Heart right ventricle (tissue), 16 donors: Measurements from ENCODE around the gene GLI1. TPM values are rescaled to one million over a fixed set of nuclear protein-coding genes. Genes with fewer than 3 reads are reported as not detected.

ENCODE experiments used
- ATAC-seq, 8 donors: fragments of 200-7000 bp; cut with Tn5 transposase; one replicate each; pipeline ENCODE4 v1.9.1; 2020; ENCODE audit warnings: mild to moderate bottlenecking in 8 of 8, moderate library complexity in 8 of 8, moderate number of reproducible peaks in 1 of 8
- DNase-seq, 2 donors: peaks; one replicate each; pipeline ENCODE4 v3.0.0-alpha.2; 2020
- H3K27ac ChIP-seq, 10 donors: fragments of 200-600 bp; sonication (generic) in 2 of 10; one replicate each; pipeline versions ENCODE4 v1.5.0 to v1.8.0; 2020 to 2022; ENCODE audit warnings: mild to moderate bottlenecking in 3 of 10
- H3K27me3 ChIP-seq, 7 donors: fragments of 200-600 bp; one replicate each; pipeline ENCODE4 v1.8.0; 2021 to 2022; ENCODE audit warnings: mild to moderate bottlenecking in 2 of 7
- H3K36me3 ChIP-seq, 9 donors: fragments of 200-600 bp; sonication (generic) in 1 of 9; one replicate each; pipeline versions ENCODE4 v1.5.0 to v1.8.0; 2020 to 2022; ENCODE audit warnings: mild to moderate bottlenecking in 2 of 9
- H3K4me1 ChIP-seq, 9 donors: fragments of 200-600 bp; sonication (generic) in 1 of 9; one replicate each; pipeline versions ENCODE4 v1.5.0 to v1.8.0; 2020 to 2022; ENCODE audit warnings: mild to moderate bottlenecking in 4 of 9
- H3K4me3 ChIP-seq, 10 donors: fragments of 200-600 bp; sonication (generic) in 2 of 10; one replicate each; pipeline versions ENCODE4 v1.5.0 to v1.8.0; 2020 to 2022; ENCODE audit warnings: mild to moderate bottlenecking in 7 of 10, moderate library complexity in 2 of 10
- H3K9me3 ChIP-seq, 11 donors: fragments of 200-600 bp in 10 of 11; sonication (generic) in 2 of 11; one replicate each; pipeline versions ENCODE4 v1.5.0 to v1.8.0; 2013 to 2022; ENCODE audit warnings: mild to moderate bottlenecking in 2 of 11, control low read depth in 1 of 11, moderate library complexity in 1 of 11
- CTCF ChIP-seq, 9 donors: fragments of 200-600 bp; sonication (generic) in 2 of 9; IDR thresholded peaks; one replicate each; pipeline versions ENCODE4 v1.5.0 to v1.8.0; 2021 to 2022; ENCODE audit warnings: antibody characterized with exemption in 9 of 9, mild to moderate bottlenecking in 5 of 9, moderate library complexity in 1 of 9
- WGBS, 2 donors: extraction: QIAGEN DNeasy Blood & Tissue Kit; methylation state at CpG; one replicate each; pipeline ENCODE4 v1.1.7; 2013; ENCODE audit warnings: inconsistent platforms in 1 of 2; 5-methylcytosine and 5-hydroxymethylcytosine counted together
- intact Hi-C, 10 donors: fragments of 100-400 bp; cut with DNase I; formaldehyde crosslinking; loops; one replicate each; pipeline versions ENCODE4 v1.11.1 to v1.14.2; 2022
- polyA plus RNA-seq, 2 donors: library from polyadenylated mRNA; stranded (reverse); fragments of 200-250 nt; gene quantifications; one replicate each; pipeline ENCODE4 v1.2.3, GENCODE V29; 2013
- total RNA-seq, 10 donors: library from RNA; stranded (reverse); fragmentation: NEBNext Ultra II Directional in 3 of 10; extraction: Animal tissue kit (Norgen Biotek cat#: 25700) in 3 of 10; gene quantifications; one replicate each; pipeline versions ENCODE4 v1.2.1 to v1.2.4, GENCODE V29; 2021 to 2023
- donor health status: Arrhythmogenic right ventricular cardiomyopathy.
- donor health status: ischemic (EF 13 %, LVEDD 7.1; RV severe dilation, severe dysfunction).
- donor health status: healthy with polysubstance abuse.
- donor health status: DM: no; HTN: yes; CAD: no.
- donor health status: DM: no; HTN: no; CAD: no.
- donor health status: ischemic (EF 25% LVEDD 6.9; RV normal size, moderate dysfunction).
- donor health status: ischemic (EF 25% LVEDD 5.7; RV mildly dilated, moderate dysfunction).
- donor health status: healthy.
- donor health status: DM: yes; HTN: yes; CAD: no.
- donor health status: Ischemic cardiomyopathy.
- donor health status: ischemic (EF 35%, LVEDD 5.7; RV mildly dilated, moderate dysfunction).
- donor health status: nonischemic (EF 11% LVEDD 7.7; RV severe dilation, severe dysfunction).
- donor health status: DM: yes; HTN: yes; CAD: no.
- donor health status: PGD.
- donor health status: ischemic (EF 29% LVEDD 5.4; RV normal size, mild dysfunction).
- donor health status: nonischemic (EF 23%, LVEDD 6.1; RV moderate dilation, normal function).

Gene GLI1
- total and polyA plus RNA-seq, 12 donors = 0.12 to 1.2 (median 0.59) TPM

GRCh38 chr12:57465747-57466505 is 6.3 kb downstream of the GLI1 start:
- no peak for DNase-seq
- Histone ChIP-seq H3K36me3 (peaks cover 0 to 23% (median 0%) of the 10 kb centered on the region in 9 donors), H3K4me1 (peaks cover 2 to 20% (median 12%) of the 10 kb centered on the region in 9 donors), H3K9me3 (no peaks in the 10 kb centered on the region), H3K27ac (no peak overlapping the region), H3K27me3 (peaks cover 0 to 19% (median 13%) of the 10 kb centered on the region in 7 donors), H3K4me3 (no peak overlapping the region)
- ATAC-seq = no peak
- intact Hi-C loops = loop anchor here in 2 of 10 donors (10.0 kb wide), 2 partner anchors 159 to 251 kb away; partner anchors contain the start of gene NXPH4 (in 1 of the 2)
- no peak for TF ChIP-seq CTCF (IDR thresholded peaks at IDR 0.05)
- 73 to 75% methylated on average over 14 of the region's 14 CpGs for WGBS, 2 donors

GRCh38 chr12:57467212-57467874 is 7.8 kb downstream of the GLI1 start:
- Histone ChIP-seq H3K4me1 (peaks cover 0 to 10% (median 5%) of the 10 kb centered on the region in 9 donors), H3K9me3 (no peaks in the 10 kb centered on the region), H3K36me3 (peaks cover 0 to 35% (median 0%) of the 10 kb centered on the region in 9 donors), H3K27me3 (peaks cover 0 to 31% (median 17%) of the 10 kb centered on the region in 7 donors), H3K27ac (no peak overlapping the region), H3K4me3 (no peak overlapping the region)
- 85% methylated on average over 12 of the region's 12 CpGs for WGBS, 2 donors
- TF ChIP-seq CTCF (IDR thresholded peaks at IDR 0.05) = no peak
- ATAC-seq (no peak), DNase-seq (no peak)
- intact Hi-C loops = loop anchor here in 2 of 10 donors (10.0 kb wide), 2 partner anchors 157 to 253 kb away; partner anchors contain the start of gene NXPH4 (in 1 of the 2)

DNA sequence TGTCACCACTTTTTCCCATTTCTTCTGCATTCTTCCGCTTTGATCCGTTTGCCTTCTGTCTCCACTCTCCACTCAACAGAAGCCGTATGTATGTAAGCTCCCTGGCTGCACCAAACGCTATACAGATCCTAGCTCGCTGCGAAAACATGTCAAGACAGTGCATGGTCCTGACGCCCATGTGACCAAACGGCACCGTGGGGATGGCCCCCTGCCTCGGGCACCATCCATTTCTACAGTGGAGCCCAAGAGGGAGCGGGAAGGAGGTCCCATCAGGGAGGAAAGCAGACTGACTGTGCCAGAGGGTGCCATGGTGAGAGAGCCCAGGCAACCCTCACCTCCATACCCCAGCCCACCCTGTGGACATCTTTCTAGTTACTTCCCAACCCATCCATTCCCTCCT is 8.3 kb downstream of the GLI1 start:
- H3K27ac ChIP-seq = no peak overlapping the region
- DNase-seq = no peak
- H3K9me3 ChIP-seq = no peaks in the 10 kb centered on the region
- H3K4me3 ChIP-seq = no peak overlapping the region
- no peak for TF ChIP-seq CTCF (IDR thresholded peaks at IDR 0.05)
- peaks cover 0 to 40% (median 0%) of the 10 kb centered on the region in 9 donors for H3K36me3 ChIP-seq
- intact Hi-C loops = loop anchor here in 2 of 10 donors (10.0 kb wide), 2 partner anchors 157 to 253 kb away; partner anchors contain the start of gene NXPH4 (in 1 of the 2)
- no peak for ATAC-seq
- 76 to 82% methylated on average over 11 of the region's 11 CpGs for WGBS, 2 donors
- peaks cover 0 to 36% (median 23%) of the 10 kb centered on the region in 7 donors for H3K27me3 ChIP-seq
- peaks cover 0 to 4% (median 0%) of the 10 kb centered on the region in 9 donors for H3K4me1 ChIP-seq
